SK-N-SH (cell line): ENCODE measurements around the gene ZNF837.

ENCODE experiments used
- FOXJ3 ChIP-seq: sonication (generic); formaldehyde crosslinking; IDR thresholded peaks from 2 replicates; pipeline ENCODE4 v1.5.1; 2020; ENCODE audit warnings: mild to moderate bottlenecking, missing genetic modification reagents
- GABPA ChIP-seq: IDR thresholded peaks from 2 replicates; pipeline ENCODE4 v1.4.0; 2012; ENCODE audit warnings: low read depth, mild to moderate bottlenecking
- NFIC ChIP-seq: IDR thresholded peaks from 2 replicates; pipeline ENCODE4 v1.4.0; 2012; ENCODE audit warnings: borderline replicate concordance
- POLR2AphosphoS5 ChIP-seq: IDR thresholded peaks from 2 replicates; pipeline ENCODE4 v1.6.1; 2012; ENCODE audit warnings: low read depth, low read length
- RAD21 ChIP-seq: IDR thresholded peaks from 2 replicates; pipeline ENCODE4 v1.6.1; 2012; ENCODE audit warnings: mild to moderate bottlenecking, low read length
- SIN3A ChIP-seq: IDR thresholded peaks from 2 replicates; pipeline ENCODE4 v1.6.1; 2012; ENCODE audit warnings: low read depth, mild to moderate bottlenecking, low read length, moderate library complexity, borderline replicate concordance
- SMC3 ChIP-seq: IDR thresholded peaks from 2 replicates; pipeline ENCODE4 v1.6.1; 2012; ENCODE audit warnings: low read depth, low read length, improper control_type of control experiment
- TAF1 ChIP-seq: IDR thresholded peaks from 2 replicates; pipeline ENCODE4 v1.6.1; 2012; ENCODE audit warnings: low read depth, mild to moderate bottlenecking, low read length, moderate library complexity, borderline replicate concordance
- YY1 ChIP-seq: IDR thresholded peaks from 2 replicates; pipeline ENCODE4 v1.4.0; 2012; ENCODE audit warnings: low read depth, mild to moderate bottlenecking
- TF ChIP-seq, protein P1 (sequence below): fragments of 200-600 bp; sonication (generic); IDR thresholded peaks from 2 replicates; pipeline ENCODE4 v1.6.1; 2017; ENCODE audit warnings: antibody characterized with exemption, mild to moderate bottlenecking, moderate library complexity
- TF ChIP-seq, protein P2 (sequence below): IDR thresholded peaks from 2 replicates; pipeline ENCODE4; 2012
- TF ChIP-seq, protein P3 (sequence below): IDR thresholded peaks from 2 replicates; pipeline ENCODE4 v1.4.0; 2012; ENCODE audit warnings: low read depth, borderline replicate concordance
- TF ChIP-seq, protein P4 (sequence below): fragments of 150-350 bp; IDR thresholded peaks from 2 replicates; pipeline ENCODE4 v1.6.1; 2017; ENCODE audit warnings: antibody characterized with exemption, low read length, low read depth, borderline replicate concordance
- TF ChIP-seq, protein P5 (sequence below): IDR thresholded peaks from 2 replicates; pipeline ENCODE4 v1.4.0; 2012; ENCODE audit warnings: low read depth

DNA sequence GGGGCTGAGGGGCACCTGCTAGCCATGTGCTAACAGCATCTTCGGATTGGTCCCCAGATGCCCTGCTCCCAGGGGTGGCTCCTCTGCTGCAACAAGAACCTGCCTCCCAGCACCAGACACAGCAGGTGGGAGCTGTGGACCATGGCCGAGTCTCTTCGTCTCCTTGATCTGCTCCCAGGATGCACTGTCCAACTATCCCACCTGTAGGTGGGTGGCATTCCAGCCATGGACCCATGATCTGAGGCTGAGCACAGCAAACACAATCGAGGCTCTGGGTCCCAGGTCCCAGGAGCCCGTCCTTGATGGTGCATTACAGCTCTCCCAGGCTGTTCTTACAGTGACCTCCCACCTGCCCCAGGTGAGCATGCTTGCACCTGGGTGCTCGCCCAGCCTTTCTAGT, 1.6 kb downstream of the ZNF837 start:
- TF ChIP-seq, protein P1, sequence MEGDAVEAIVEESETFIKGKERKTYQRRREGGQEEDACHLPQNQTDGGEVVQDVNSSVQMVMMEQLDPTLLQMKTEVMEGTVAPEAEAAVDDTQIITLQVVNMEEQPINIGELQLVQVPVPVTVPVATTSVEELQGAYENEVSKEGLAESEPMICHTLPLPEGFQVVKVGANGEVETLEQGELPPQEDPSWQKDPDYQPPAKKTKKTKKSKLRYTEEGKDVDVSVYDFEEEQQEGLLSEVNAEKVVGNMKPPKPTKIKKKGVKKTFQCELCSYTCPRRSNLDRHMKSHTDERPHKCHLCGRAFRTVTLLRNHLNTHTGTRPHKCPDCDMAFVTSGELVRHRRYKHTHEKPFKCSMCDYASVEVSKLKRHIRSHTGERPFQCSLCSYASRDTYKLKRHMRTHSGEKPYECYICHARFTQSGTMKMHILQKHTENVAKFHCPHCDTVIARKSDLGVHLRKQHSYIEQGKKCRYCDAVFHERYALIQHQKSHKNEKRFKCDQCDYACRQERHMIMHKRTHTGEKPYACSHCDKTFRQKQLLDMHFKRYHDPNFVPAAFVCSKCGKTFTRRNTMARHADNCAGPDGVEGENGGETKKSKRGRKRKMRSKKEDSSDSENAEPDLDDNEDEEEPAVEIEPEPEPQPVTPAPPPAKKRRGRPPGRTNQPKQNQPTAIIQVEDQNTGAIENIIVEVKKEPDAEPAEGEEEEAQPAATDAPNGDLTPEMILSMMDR, result no peak
- TF ChIP-seq TAF1 (no peak), RAD21 (no peak), POLR2AphosphoS5 (no peak), SIN3A (no peak), SMC3 (no peak), GABPA (no peak), NFIC (no peak), FOXJ3 (CRISPR knock-in tag) (no peak), YY1 (no peak)
- TF ChIP-seq, protein P2, sequence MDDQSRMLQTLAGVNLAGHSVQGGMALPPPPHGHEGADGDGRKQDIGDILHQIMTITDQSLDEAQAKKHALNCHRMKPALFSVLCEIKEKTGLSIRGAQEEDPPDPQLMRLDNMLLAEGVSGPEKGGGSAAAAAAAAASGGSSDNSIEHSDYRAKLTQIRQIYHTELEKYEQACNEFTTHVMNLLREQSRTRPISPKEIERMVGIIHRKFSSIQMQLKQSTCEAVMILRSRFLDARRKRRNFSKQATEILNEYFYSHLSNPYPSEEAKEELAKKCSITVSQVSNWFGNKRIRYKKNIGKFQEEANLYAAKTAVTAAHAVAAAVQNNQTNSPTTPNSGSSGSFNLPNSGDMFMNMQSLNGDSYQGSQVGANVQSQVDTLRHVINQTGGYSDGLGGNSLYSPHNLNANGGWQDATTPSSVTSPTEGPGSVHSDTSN, result no peak
- TF ChIP-seq, protein P3, sequence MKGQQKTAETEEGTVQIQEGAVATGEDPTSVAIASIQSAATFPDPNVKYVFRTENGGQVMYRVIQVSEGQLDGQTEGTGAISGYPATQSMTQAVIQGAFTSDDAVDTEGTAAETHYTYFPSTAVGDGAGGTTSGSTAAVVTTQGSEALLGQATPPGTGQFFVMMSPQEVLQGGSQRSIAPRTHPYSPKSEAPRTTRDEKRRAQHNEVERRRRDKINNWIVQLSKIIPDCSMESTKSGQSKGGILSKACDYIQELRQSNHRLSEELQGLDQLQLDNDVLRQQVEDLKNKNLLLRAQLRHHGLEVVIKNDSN, result no peak
- TF ChIP-seq, protein P4, sequence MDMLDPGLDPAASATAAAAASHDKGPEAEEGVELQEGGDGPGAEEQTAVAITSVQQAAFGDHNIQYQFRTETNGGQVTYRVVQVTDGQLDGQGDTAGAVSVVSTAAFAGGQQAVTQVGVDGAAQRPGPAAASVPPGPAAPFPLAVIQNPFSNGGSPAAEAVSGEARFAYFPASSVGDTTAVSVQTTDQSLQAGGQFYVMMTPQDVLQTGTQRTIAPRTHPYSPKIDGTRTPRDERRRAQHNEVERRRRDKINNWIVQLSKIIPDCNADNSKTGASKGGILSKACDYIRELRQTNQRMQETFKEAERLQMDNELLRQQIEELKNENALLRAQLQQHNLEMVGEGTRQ, result no peak
- TF ChIP-seq, protein P5, sequence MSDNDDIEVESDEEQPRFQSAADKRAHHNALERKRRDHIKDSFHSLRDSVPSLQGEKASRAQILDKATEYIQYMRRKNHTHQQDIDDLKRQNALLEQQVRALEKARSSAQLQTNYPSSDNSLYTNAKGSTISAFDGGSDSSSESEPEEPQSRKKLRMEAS, result no peak
